ENCODE data around the gene DBX1.

GRCh38 chr11:20114588-20114987 is 45.7 kb downstream of the DBX1 start:
- no peak for TF ChIP-seq CTCF (IDR thresholded peaks at IDR 0.05; ENCODE audit: low read depth, low read length)
- no peak for TF ChIP-seq MAX (IDR thresholded peaks at IDR 0.05; ENCODE audit: low read depth, low read length)
- no peak for TF ChIP-seq POLR2A (IDR thresholded peaks at IDR 0.05; ENCODE audit: extremely low read depth, insufficient read length)

Measured in NB4 (cell line).